Cardiac ventricle fibroblast (primary cell): ENCODE data around the gene MYO5B. TPM values are rescaled to one million over a fixed set of nuclear protein-coding genes. Genes with fewer than 3 reads are reported as not detected.

ENCODE experiments used
- total RNA-seq: library from RNA; depleted of rRNA; stranded (reverse); fragments of >200 nt; gene quantifications from 2 replicates; pipeline ENCODE4 v1.2.3, GENCODE V29; 2015

The MYO5B gene
- total RNA-seq = 0.25 TPM in 1 of 2 replicates, not detected in the other

DNA sequence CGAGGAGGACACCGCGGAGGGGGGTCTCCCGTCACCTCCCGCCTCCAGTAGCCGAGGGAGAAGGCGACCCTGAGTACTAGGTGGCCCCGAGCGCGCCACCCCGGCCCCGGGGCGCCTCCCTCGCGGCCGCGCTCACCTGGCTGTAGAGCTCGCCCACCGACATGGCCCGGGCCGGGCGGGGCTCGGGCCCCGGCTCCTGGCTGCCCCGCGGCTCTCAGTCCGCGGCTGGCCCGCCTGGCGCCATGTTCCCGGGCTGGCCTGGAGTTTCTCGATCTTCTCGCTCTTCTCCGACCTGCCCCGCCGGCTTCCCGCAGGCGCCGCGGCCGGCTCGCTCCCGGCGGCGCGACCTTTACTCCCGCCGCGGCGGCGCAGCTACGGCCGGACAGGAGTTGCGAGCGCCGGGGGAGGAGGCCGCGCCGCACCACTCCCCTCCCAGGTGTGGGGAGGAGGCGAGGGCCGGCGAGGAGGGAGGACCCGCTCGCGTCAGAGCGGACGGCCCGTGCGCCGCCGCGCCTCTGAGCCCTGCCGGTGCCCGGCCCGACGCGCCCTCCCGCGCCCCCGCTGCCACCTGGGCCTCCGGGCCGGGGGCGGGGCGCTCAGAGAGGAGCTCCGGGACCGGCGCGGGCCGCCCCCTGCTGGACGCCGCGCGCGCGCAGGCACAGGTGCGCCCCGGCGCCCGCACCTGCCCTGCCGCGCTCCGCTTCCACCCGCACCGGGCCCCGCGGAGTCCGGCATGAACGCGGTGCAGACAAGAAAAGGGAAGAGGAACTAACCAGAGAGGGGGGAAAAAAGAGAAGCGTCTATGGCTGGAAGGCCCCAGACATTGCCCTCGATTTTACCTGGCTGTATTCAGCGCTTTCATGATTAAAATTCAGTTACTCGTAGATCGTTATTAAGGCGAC is at the start of gene MYO5B:
Gene MYO5B, minus strand, starts transcription at position 517 of the 902 bp plus-strand sequence. Its CDS starts 354 bp downstream, at position 163.

DNA sequence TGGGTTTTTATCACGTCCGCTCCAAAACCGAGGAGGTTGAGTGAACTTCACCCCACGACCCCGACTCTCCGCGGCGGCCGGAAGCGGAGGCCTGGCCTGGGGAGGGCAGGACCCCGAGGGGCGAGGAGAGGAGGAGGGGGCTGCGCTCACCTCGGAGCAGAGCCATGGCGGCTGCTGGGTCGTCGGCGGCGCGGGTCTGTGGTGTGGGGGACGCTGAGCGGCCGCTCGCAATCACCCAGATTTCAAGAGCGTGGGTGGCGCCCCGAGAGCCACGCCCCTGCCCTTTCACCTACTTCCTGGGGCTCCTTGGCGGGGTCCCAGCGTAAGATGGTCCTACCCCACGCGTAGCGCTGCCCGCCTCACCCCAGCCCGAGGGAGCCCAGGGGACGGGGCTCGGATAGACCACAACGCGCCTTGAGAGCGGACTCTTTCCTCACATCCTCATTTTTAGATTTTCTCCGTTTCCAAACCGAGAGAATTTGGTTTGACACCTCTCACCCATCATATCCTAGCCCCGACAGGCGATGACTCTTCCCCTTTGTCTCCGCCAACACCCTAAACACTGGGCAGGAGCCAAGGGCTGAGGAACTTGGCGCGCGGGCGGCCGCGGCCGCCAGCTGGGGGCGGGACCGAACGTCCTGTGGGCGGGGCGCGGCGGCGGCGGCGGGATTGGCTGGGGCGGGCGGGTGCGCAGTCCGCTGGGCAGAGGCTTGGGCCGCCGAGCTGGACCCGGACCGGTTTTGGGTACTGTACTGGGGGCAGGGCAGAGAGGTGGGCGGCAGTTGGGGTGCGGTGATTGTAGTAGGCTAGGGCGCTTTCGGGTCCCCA is 381.4 kb downstream of the MYO5B start, which contains the start of gene ACAA2:
Gene ACAA2, minus strand, starts transcription at position 215 of the 828 bp plus-strand sequence. Its CDS starts 49 bp downstream, at position 166.

Other genes starting within 250 kb of the MYO5B start
- gene CFAP53, start 71.3 kb upstream of the MYO5B start, total RNA-seq = 0.62 and 0.78 TPM in 2 replicates
- 37.6 and 45.1 TPM in 2 replicates for gene MBD1, start 86.4 kb upstream of the MYO5B start, total RNA-seq
- gene CXXC1, start 92.5 kb upstream of the MYO5B start, total RNA-seq = 28.4 and 33.1 TPM in 2 replicates
- 0.62 and 3.4 TPM in 2 replicates for gene SKA1, start 179.9 kb upstream of the MYO5B start, total RNA-seq